ENCODE results near the gene COMMD8.
"Not testable (repeated sequence)": the region's sequence is repeated elsewhere in the genome, so short reads cannot be mapped to it uniquely, and the experiment has no call there.

The COMMD8 gene

DNA sequence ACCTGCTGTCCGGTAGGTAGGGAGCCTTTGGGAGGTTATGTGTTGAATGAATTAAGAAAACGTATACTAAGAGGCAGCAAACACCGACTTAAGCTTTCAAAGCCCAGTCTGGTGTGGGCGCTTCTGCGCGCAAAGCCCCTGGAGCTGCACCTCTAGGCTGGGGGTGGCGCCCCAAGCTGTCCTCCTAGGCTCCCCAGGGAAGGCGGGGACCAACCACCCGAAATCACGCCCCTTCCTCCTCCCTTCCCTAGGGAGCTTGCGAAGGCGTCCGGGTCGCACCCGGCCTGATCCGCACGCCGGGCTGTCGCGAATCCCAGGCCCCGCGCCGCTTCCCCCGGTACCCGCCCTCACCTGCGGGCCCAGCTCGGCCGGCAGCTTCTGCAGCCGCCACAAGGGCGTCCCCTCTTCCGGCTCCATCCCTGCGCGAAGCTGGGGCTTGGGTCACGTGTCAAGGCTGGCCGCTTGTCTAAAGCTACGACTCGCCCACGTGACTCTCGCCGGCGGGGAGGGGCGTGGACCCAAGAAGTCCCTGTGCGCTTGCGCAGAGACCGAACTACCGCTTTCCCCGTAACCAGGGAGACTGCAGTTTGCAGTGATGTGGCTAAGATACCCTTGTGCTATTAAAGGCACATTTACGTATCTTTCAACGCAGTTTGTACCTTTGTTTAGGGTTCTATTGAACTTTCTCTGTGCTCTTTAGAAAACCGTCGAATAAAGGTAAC is at the start of gene COMMD8:
COMMD8 (minus strand) TSS at position 468 of the 722 bp plus-strand sequence; CDS start at position 417, 51 bp downstream.
- DNase-seq (ENCODE audit: low read depth): peak; percentile 95

- no peak for DNase-seq (ENCODE audit: low read depth)
Measured at GRCh38 chr4:47510506-47511143, 47.1 kb upstream of the COMMD8 start.

DNA sequence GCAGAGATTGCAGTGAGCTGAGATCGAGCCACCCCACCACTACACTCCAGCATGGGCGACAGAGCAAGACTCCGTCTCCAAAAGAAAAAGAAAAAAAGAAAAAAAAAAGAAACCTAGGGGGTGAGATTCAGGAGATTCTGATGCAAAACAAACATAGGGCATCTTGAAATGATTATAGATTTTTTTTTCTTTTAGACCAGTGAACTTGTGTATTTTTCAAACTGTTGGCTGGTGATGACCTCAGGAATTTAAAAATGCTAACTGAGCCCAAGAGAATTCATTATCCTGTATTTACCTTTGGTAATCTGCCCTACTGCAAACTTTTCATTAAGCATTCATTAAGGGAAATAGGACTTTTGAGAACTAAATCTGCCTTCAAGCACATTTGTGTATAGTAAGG is 42.2 kb upstream of the COMMD8 start:
- DNase-seq (ENCODE audit: low read depth): no peak

- DNase-seq (ENCODE audit: low read depth): no peak
Measured at GRCh38 chr4:47505147-47505546, 41.6 kb upstream of the COMMD8 start.

GRCh38 chr4:47500776-47501175 is 37.3 kb upstream of the COMMD8 start:
- DNase-seq (ENCODE audit: low read depth): no peak

DNA sequence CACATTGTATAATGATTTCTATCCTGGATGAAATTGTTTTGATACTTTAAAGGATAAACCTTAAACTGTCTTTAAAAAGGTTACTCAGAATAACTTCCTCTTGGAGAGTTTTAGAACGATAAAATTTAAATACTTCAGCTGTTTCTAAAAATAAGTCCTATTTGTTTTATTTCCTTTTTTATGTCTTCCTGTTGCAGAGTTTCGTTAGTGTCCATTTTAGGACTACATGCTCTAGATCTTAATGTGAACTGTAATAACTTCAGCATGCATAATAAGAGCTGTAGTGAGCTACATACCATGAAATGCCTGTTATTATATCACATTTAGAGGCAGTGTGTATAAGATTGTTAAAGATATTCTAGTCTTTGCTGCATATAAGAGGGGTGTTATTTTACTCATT is 36.2 kb upstream of the COMMD8 start:
- no peak for DNase-seq (ENCODE audit: low read depth)

GRCh38 chr4:47498899-47499298 is 35.4 kb upstream of the COMMD8 start:
- no peak for DNase-seq (ENCODE audit: low read depth)

- DNase-seq (ENCODE audit: low read depth): no peak
Measured at GRCh38 chr4:47494124-47494430, 30.6 kb upstream of the COMMD8 start.

- DNase-seq (ENCODE audit: low read depth): no peak
Measured at GRCh38 chr4:47493238-47494123, 30.0 kb upstream of the COMMD8 start.

- no peak for DNase-seq (ENCODE audit: low read depth)
Measured at GRCh38 chr4:47490550-47490949, 27.0 kb upstream of the COMMD8 start.

DNA sequence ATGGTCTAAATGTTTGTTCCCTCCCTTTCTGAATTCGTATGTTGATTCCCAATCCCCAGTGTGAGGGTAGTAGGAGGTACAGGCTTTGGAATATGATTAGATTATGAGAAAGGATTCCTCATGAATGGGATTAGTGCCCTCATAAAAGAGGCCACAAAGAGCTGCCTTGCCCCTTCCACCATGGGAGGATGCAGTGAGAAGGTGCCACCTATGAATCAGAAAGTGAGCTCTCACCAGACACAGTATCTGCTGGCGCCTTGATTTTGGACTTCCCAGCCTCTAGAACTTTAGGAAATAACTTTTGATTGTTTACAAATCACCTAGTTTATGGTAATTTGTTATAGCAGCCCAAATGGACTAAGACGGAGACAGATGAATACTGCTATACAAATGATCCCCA is 25.2 kb upstream of the COMMD8 start:
- no peak for DNase-seq (ENCODE audit: low read depth)

- DNase-seq (ENCODE audit: low read depth): not testable (repeated sequence)
Measured at GRCh38 chr4:47486727-47487126, 23.2 kb upstream of the COMMD8 start.

GRCh38 chr4:47486231-47486673 is 22.8 kb upstream of the COMMD8 start:
- DNase-seq (ENCODE audit: low read depth): no peak

GRCh38 chr4:47485768-47486167 is 22.3 kb upstream of the COMMD8 start:
- no peak for DNase-seq (ENCODE audit: low read depth)

DNA sequence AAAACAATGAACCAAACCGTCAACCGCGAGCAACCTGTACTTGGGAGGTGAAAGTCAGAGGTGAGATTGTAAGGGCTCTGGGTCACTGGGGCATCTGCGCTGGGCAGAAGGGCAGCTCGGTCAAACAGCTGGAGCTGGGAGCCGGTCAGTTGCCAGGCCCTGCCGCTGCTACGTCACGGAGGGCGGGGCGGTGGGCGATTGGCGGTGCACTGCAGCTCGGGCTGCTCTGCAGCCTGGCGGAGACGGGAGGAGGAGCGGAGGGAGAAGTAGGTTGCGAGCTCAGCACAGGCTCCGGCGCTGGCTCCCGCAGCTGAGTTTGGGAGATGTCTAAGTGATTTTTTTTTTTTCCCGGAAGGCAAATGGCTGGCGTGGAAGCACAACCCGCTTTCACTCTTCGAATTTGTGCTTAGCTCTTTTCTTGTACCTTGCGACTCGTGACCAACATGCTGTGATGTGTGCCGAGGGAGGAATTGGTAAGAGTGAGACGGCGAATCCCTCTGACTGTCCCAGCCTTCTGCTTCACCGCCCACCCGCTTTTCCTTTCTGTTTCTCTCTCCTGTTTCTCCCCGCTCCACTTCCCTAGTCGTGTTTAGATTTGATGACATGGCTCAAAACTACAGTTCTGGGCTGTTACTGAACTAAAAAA is 21.7 kb upstream of the COMMD8 start, which contains the start of gene ATP10D:
ATP10D (plus strand) TSS at position 229 of the 646 bp plus-strand sequence. CDS start 27,266 bp downstream, outside the sequence.
- DNase-seq (ENCODE audit: low read depth): peak; percentile 77

GRCh38 chr4:47484168-47484567 is 20.7 kb upstream of the COMMD8 start:
- DNase-seq (ENCODE audit: low read depth): no peak

GRCh38 chr4:47483745-47484144 is 20.2 kb upstream of the COMMD8 start:
- no peak for DNase-seq (ENCODE audit: low read depth)

DNA sequence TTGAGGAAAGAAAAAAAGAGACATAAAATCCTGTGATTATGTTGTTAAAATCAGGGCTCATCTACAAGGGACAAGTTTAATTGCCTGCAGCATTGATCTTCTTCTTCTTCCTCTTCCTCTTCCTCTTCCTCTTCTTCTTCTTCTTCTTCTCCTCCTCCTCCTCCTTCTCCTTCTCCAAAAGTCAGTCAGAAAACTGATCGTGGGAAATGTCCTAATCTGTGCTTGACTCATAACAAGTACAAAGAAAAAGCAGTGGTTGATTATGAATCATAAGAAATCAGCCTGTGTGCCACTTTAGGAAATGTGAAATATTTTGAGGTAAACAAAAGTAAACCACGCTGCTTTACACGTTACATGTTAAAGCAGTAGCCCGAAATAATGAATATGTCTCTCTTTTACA is 18.8 kb upstream of the COMMD8 start:
- no peak for DNase-seq (ENCODE audit: low read depth)

- no peak for DNase-seq (ENCODE audit: low read depth)
Measured at GRCh38 chr4:47478804-47479203, 15.3 kb upstream of the COMMD8 start.

DNA sequence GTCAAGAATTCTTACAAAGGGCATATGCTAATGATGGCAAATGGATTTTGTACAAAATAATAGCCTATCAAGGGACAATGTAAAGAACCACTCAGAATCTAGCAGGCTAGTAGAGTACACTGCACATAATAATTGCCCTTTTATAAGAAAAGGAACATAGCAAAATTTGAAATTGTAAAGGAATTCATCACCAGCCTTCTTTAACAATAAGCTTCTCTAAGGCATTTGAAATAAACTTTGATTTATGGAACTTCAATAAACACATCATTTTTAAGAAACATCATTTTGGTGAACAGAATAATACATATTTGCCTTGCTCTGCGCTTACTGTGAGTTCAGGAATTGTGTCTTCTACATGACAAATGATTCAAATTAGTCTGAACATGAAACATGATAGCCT is 11.9 kb upstream of the COMMD8 start:
- no peak for DNase-seq (ENCODE audit: low read depth)

GRCh38 chr4:47474799-47475198 is 11.3 kb upstream of the COMMD8 start:
- DNase-seq (ENCODE audit: low read depth): no peak

DNA sequence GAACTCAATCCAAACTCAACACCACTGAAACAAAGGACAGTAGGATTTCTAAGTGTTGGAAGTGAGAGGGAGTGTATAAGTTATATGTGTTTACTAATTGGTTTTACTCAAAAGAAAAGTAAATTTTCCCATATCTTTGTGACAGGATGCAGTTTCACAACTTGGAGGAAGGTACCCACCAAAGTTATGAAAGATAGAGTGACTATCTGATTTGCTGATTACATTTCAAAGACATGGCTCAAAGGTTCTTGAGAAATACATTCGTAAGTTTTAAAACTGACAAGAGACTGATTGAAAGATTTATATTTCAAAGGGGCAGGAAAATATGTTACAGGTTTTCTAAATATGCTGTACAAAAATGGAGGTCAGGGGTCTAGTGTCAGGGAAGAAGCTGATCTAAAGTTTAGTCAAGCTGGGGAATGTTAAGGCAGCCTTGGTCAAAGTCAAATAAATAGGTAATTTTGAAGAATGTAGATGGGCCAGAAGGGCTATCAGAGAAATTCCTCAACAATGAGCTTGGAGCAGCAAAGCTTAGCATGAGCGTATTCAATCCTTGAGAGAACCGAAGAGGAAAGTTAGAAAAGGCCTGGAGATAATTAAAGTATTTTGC is 9.7 kb upstream of the COMMD8 start:
- DNase-seq (ENCODE audit: low read depth): no peak

All from activated T-cell treated with anti-CD3 and anti-CD28 coated beads for 48 hours (primary cell).